ENCODE results near the gene EXOC4.

Gene EXOC4

GRCh38 chr7:133551466-133551865 is 298.6 kb downstream of the EXOC4 start:
- no peak overlapping the region for H3K27ac ChIP-seq
- TF ChIP-seq CTCF (conservative IDR thresholded peaks at IDR 0.05), result no peak
- no peak for TF ChIP-seq ZFX (IDR thresholded peaks at IDR 0.05)

- no peak for TF ChIP-seq CTCF (conservative IDR thresholded peaks at IDR 0.05)
- no peak for TF ChIP-seq ZFX (IDR thresholded peaks at IDR 0.05)
- no peak overlapping the region for H3K27ac ChIP-seq
Measured at GRCh38 chr7:133552079-133552478, 299.2 kb downstream of the EXOC4 start.

- no peak overlapping the region for H3K27ac ChIP-seq
- TF ChIP-seq ZFX (IDR thresholded peaks at IDR 0.05) (no peak), CTCF (conservative IDR thresholded peaks at IDR 0.05) (no peak)
Measured at GRCh38 chr7:133554330-133554729, 301.5 kb downstream of the EXOC4 start.

GRCh38 chr7:133556048-133556447 is 303.2 kb downstream of the EXOC4 start:
- TF ChIP-seq CTCF (conservative IDR thresholded peaks at IDR 0.05) (no peak), ZFX (IDR thresholded peaks at IDR 0.05) (no peak)
- H3K27ac ChIP-seq, result no peak overlapping the region

GRCh38 chr7:133556553-133556952 is 303.7 kb downstream of the EXOC4 start:
- no peak overlapping the region for H3K27ac ChIP-seq
- TF ChIP-seq ZFX (IDR thresholded peaks at IDR 0.05), result no peak
- no peak for TF ChIP-seq CTCF (conservative IDR thresholded peaks at IDR 0.05)

- no peak overlapping the region for H3K27ac ChIP-seq
Measured at GRCh38 chr7:133560900-133561299, 308.0 kb downstream of the EXOC4 start.

GRCh38 chr7:133561396-133561795 is 308.5 kb downstream of the EXOC4 start:
- TF ChIP-seq CTCF (conservative IDR thresholded peaks at IDR 0.05) (no peak), ZFX (IDR thresholded peaks at IDR 0.05) (no peak)

More at GRCh38 chr7:133560900-133561299, 308.0 kb downstream of the EXOC4 start:
- TF ChIP-seq CTCF (conservative IDR thresholded peaks at IDR 0.05) (no peak), ZFX (IDR thresholded peaks at IDR 0.05) (no peak)

More at GRCh38 chr7:133561396-133561795, 308.5 kb downstream of the EXOC4 start:
- no peak overlapping the region for H3K27ac ChIP-seq
